Neuron (in vitro differentiated cells): ENCODE measurements around the gene RASL10A.

Source experiments
- H2AFZ ChIP-seq: one replicate; pipeline ENCODE4 v1.6.1; 2013; ENCODE audit warnings: low read depth, mild to moderate bottlenecking, inconsistent platforms, low read length, moderate library complexity
- H3K27me3 ChIP-seq: one replicate; pipeline ENCODE4 v1.6.1; 2013; ENCODE audit warnings: low read length; ENCODE audit not compliant: insufficient read depth
- H3K36me3 ChIP-seq: one replicate; pipeline ENCODE4 v1.6.1; 2013; ENCODE audit warnings: low read length; ENCODE audit not compliant: insufficient read depth
- H3K4me1 ChIP-seq: one replicate; pipeline ENCODE4 v1.6.1; 2013; ENCODE audit warnings: low read length; ENCODE audit not compliant: insufficient read depth
- H3K4me3 ChIP-seq: 2 replicates; pipeline ENCODE4 v1.5.1; 2013; ENCODE audit warnings: mild to moderate bottlenecking, low read length, moderate library complexity
- H3K9me3 ChIP-seq: one replicate; pipeline ENCODE4 v1.6.1; 2013; ENCODE audit warnings: low read length

Gene RASL10A

GRCh38 chr22:29265305-29265704, 50.2 kb downstream of the RASL10A start:
- H3K36me3 ChIP-seq, result peaks cover 33% of the 10 kb centered on the region
- H3K27me3 ChIP-seq, result no peaks in the 10 kb centered on the region
- peaks cover 28% of the 10 kb centered on the region for H3K4me1 ChIP-seq
- H2AFZ ChIP-seq, result no peak overlapping the region
- no peaks in the 10 kb centered on the region for H3K9me3 ChIP-seq
- H3K4me3 ChIP-seq, result no peak overlapping the region

DNA sequence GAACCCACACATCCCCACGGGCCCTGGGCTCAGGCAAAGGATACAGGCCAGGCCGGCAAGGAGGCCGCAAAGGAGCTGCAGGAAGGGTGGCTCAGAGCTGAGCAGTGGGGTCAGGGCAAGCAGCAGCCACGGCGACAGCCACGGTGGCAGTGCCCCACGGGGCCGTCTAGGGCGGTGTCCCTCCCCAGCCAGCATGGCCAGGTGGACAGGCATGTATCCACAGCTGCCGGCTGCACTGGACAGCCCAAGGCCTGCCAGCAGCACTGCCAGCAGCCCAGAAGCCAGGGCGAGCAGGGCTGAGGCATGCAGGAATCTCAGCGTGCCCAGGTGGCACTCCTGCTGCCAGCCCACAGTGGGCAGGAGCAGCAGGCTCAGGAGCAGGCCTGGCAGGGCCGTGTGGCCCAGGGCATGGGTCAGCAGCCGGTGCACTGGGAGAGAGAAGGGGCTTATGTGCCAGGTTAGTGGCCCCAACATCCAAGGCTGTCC, 51.7 kb downstream of the RASL10A start:
- Histone ChIP-seq H3K9me3 (no peaks in the 10 kb centered on the region), H2AFZ (no peak overlapping the region), H3K27me3 (no peaks in the 10 kb centered on the region), H3K36me3 (peaks cover 29% of the 10 kb centered on the region), H3K4me1 (peaks cover 15% of the 10 kb centered on the region), H3K4me3 (no peak overlapping the region)
